Lung (tissue), 12 donors: ENCODE data around the gene DGKD. TPM values are rescaled to one million over a fixed set of nuclear protein-coding genes. Genes with fewer than 3 reads are reported as not detected.

Experiments
- ATAC-seq: fragments of 200-7000 bp; cut with Tn5 transposase; one replicate; pipeline ENCODE4 v1.9.1; 2020; ENCODE audit warnings: moderate number of reproducible peaks; ENCODE audit not compliant: insufficient read depth, low FRiP score
- DNase-seq, 3 donors: peaks; one replicate each; pipeline ENCODE4 v3.0.0-alpha.2; 2013 to 2017
- H3K27ac ChIP-seq, 2 donors: one replicate each; pipeline ENCODE4 v1.5.1; 2013; ENCODE audit warnings: mild to moderate bottlenecking in 2 of 2, moderate library complexity in 2 of 2, control low read depth in 1 of 2, inconsistent platforms in 1 of 2, low read depth in 1 of 2, low read length in 1 of 2
- H3K27me3 ChIP-seq, 3 donors: one replicate each; pipeline ENCODE4 v1.5.1; 2013; ENCODE audit warnings: low read length in 2 of 3; ENCODE audit not compliant: control insufficient read depth in 3 of 3, insufficient read depth in 3 of 3
- H3K36me3 ChIP-seq, 4 donors: one replicate each; pipeline ENCODE4 v1.5.1; 2013; ENCODE audit warnings: low read length in 4 of 4, mild to moderate bottlenecking in 1 of 4, moderate library complexity in 1 of 4; ENCODE audit not compliant: control insufficient read depth in 4 of 4, insufficient read depth in 4 of 4
- H3K4me1 ChIP-seq, 5 donors: one replicate each; pipeline ENCODE4 v1.5.1; 2013; ENCODE audit warnings: low read length in 5 of 5, mild to moderate bottlenecking in 2 of 5, moderate library complexity in 1 of 5; ENCODE audit not compliant: control insufficient read depth in 5 of 5, insufficient read depth in 5 of 5
- H3K4me3 ChIP-seq: one replicate; pipeline ENCODE4 v1.5.1; 2013; ENCODE audit warnings: mild to moderate bottlenecking, control low read depth, moderate library complexity
- H3K9ac ChIP-seq, 2 donors: one replicate each; pipeline ENCODE4 v1.5.1; 2013; ENCODE audit warnings: low read length in 2 of 2, control low read depth in 1 of 2; ENCODE audit not compliant: insufficient read depth in 1 of 2
- H3K9me3 ChIP-seq, 4 donors: one replicate each; pipeline ENCODE4 v1.5.1; 2013; ENCODE audit warnings: low read length in 3 of 4, mild to moderate bottlenecking in 1 of 4, moderate library complexity in 1 of 4; ENCODE audit not compliant: control insufficient read depth in 4 of 4, insufficient read depth in 3 of 4
- CTCF ChIP-seq: IDR thresholded peaks from 2 replicates; pipeline ENCODE4 v1.5.1; 2012; ENCODE audit warnings: mild to moderate bottlenecking; ENCODE audit errors: control extremely low read depth, extremely low read depth
- WGBS, 2 donors: extraction: QIAGEN DNeasy Blood & Tissue Kit; methylation state at CpG; one replicate each; pipeline ENCODE4 v1.1.7; 2013; 5-methylcytosine and 5-hydroxymethylcytosine counted together
- polyA plus RNA-seq, 2 donors: library from polyadenylated mRNA; stranded (reverse); fragments of 200-250 nt; gene quantifications; one replicate each; pipeline ENCODE4 v1.2.1, GENCODE V29; 2013
- total RNA-seq, 2 donors: library from RNA; depleted of rRNA in 1 of 2; stranded (reverse); fragments of >200 nt in 1 of 2; gene quantifications; one replicate each; pipeline ENCODE4 v1.2.1, GENCODE V29; 2014 to 2021
- donor health status: control.
- donor health status: control.
- donor health status: Bipolar disorder and iron deficiency.
- donor health status: healthy.
- donor health status: DM: yes; HTN: yes; CAD: no.

Gene DGKD
- total and polyA plus RNA-seq, 4 donors = 30.3 to 77.4 (median 44.0) TPM

DNA sequence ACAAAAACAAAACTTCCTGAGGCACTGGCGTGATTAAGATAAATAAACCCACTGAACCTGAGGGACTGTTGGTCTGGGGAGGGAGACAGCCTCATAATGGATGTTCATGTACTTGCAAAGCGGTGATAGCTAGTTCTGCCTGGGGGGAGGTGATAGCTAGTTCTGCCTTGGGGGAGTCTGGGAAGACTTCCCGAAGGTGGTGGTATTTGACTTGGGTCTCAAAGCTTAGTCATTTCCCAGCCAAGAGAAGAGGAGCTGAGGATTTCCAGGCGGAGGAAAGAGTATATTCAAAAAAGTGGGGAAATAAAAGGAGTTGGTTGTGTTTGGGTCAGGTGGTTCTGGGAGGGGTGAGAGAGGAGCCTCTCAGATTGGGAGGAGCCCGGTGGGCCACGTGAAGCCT is 24.7 kb downstream of the DGKD start:
- 83 to 86% methylated on average over 6 of the region's 6 CpGs for WGBS, 2 donors
- ATAC-seq (no peak), DNase-seq (no peak)
- H3K9ac ChIP-seq = no peak overlapping the region
- no peak overlapping the region for H3K27ac ChIP-seq
- H3K27me3 ChIP-seq = no peaks in the 10 kb centered on the region
- no peak for TF ChIP-seq CTCF
- no peaks in the 10 kb centered on the region for H3K9me3 ChIP-seq
- H3K36me3 ChIP-seq = no peaks in the 10 kb centered on the region
- peaks cover 0 to 5% (median 0%) of the 10 kb centered on the region in 5 donors for H3K4me1 ChIP-seq
- no peak overlapping the region for H3K4me3 ChIP-seq

DNA sequence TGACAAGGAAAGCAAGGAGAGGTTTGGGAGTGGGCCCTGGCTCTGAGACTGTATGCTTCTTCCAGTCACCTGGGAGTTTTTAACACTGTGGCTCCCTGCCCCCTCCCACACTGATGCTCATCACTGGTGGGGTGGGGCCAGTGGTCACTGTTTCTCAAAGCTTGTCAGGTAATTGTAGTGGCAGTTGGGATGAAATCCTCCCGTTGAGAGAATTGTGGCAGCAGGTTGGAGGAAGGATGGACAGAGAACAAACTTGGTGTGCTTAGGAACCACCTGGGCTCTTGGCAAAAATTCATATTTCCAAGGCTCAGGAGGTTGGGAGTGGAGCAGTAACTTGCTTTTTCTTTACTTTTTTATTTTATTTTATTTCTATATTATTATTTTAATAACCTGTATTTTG is 25.1 kb downstream of the DGKD start:
- no peak for ATAC-seq
- no peaks in the 10 kb centered on the region for H3K36me3 ChIP-seq
- 30 to 52% methylated on average over 1 of the region's 1 CpG for WGBS, 2 donors

GRCh38 chr2:233380132-233380895 is 26.0 kb downstream of the DGKD start:
- peaks cover 0 to 2% (median 0%) of the 10 kb centered on the region in 4 donors for H3K36me3 ChIP-seq
- H3K4me1 ChIP-seq = peaks cover 3 to 10% (median 9%) of the 10 kb centered on the region in 5 donors
- TF ChIP-seq CTCF = no peak
- DNase-seq = no peak
- no peak overlapping the region for H3K27ac ChIP-seq
- no peak overlapping the region for H3K9ac ChIP-seq
- no peak for ATAC-seq
- H3K4me3 ChIP-seq = no peak overlapping the region
- H3K9me3 ChIP-seq = no peaks in the 10 kb centered on the region
- WGBS, 2 donors = 90 to 91% methylated on average over 13 of the region's 13 CpGs
- H3K27me3 ChIP-seq = no peaks in the 10 kb centered on the region

More for the DNA sequence above, 25.1 kb downstream of the DGKD start:
- no peak for TF ChIP-seq CTCF
- Histone ChIP-seq H3K27ac (no peak overlapping the region), H3K4me3 (no peak overlapping the region), H3K9ac (no peak overlapping the region), H3K27me3 (no peaks in the 10 kb centered on the region), H3K4me1 (peaks cover 0 to 5% (median 2%) of the 10 kb centered on the region in 5 donors), H3K9me3 (no peaks in the 10 kb centered on the region)
- DNase-seq = no peak
